Measurements from ENCODE around the gene IRAK1BP1.
"Not testable (repeated sequence)": the region's sequence is repeated elsewhere in the genome, so short reads cannot be mapped to it uniquely, and the experiment has no call there.

The IRAK1BP1 gene

GRCh38 chr6:78844899-78845298, 22.5 kb upstream of the IRAK1BP1 start:
- Histone ChIP-seq H3K36me3 (ENCODE audit: low read depth) (no peaks in the 10 kb centered on the region), H3K27ac (ENCODE audit: poor library complexity, severe bottlenecking) (no peak overlapping the region), H3K9me3 (ENCODE audit: severe bottlenecking) (no peaks in the 10 kb centered on the region), H3K27me3 (ENCODE audit: insufficient read depth, poor library complexity, severe bottlenecking) (no peaks in the 10 kb centered on the region), H3K4me3 (ENCODE audit: severe bottlenecking) (no peak overlapping the region), H3K4me1 (ENCODE audit: insufficient read depth, poor library complexity, severe bottlenecking) (no peaks in the 10 kb centered on the region)
- TF ChIP-seq CTCF (IDR thresholded peaks at IDR 0.05; ENCODE audit: poor library complexity, severe bottlenecking): no peak
- DNase-seq (ENCODE audit: low spot score): no peak
- no peak for ATAC-seq (ENCODE audit: low read depth)

GRCh38 chr6:78845567-78845966, 21.8 kb upstream of the IRAK1BP1 start:
- DNase-seq (ENCODE audit: low spot score) (no peak), ATAC-seq (ENCODE audit: low read depth) (no peak)
- Histone ChIP-seq H3K4me1 (ENCODE audit: insufficient read depth, poor library complexity, severe bottlenecking) (no peaks in the 10 kb centered on the region), H3K9me3 (ENCODE audit: severe bottlenecking) (no peaks in the 10 kb centered on the region), H3K27ac (ENCODE audit: poor library complexity, severe bottlenecking) (no peak overlapping the region), H3K36me3 (ENCODE audit: low read depth) (no peaks in the 10 kb centered on the region), H3K4me3 (ENCODE audit: severe bottlenecking) (no peak overlapping the region), H3K27me3 (ENCODE audit: insufficient read depth, poor library complexity, severe bottlenecking) (no peaks in the 10 kb centered on the region)
- TF ChIP-seq CTCF (IDR thresholded peaks at IDR 0.05; ENCODE audit: poor library complexity, severe bottlenecking): no peak

- Histone ChIP-seq H3K4me3 (ENCODE audit: severe bottlenecking) (no peak overlapping the region), H3K27ac (ENCODE audit: poor library complexity, severe bottlenecking) (no peak overlapping the region), H3K4me1 (ENCODE audit: insufficient read depth, poor library complexity, severe bottlenecking) (no peaks in the 10 kb centered on the region), H3K9me3 (ENCODE audit: severe bottlenecking) (no peaks in the 10 kb centered on the region), H3K36me3 (ENCODE audit: low read depth) (no peaks in the 10 kb centered on the region), H3K27me3 (ENCODE audit: insufficient read depth, poor library complexity, severe bottlenecking) (no peaks in the 10 kb centered on the region)
- ATAC-seq (ENCODE audit: low read depth) (0 out of 3 replicates have a peak, but pooled peaks have one; percentile 29), DNase-seq (ENCODE audit: low spot score) (no peak)
- no peak for TF ChIP-seq CTCF (IDR thresholded peaks at IDR 0.05; ENCODE audit: poor library complexity, severe bottlenecking)
Observed at GRCh38 chr6:78850621-78851020, 16.7 kb upstream of the IRAK1BP1 start.

- DNase-seq (ENCODE audit: low spot score) (no peak), ATAC-seq (ENCODE audit: low read depth) (no peak)
- no peaks in the 10 kb centered on the region for H3K9me3 ChIP-seq (ENCODE audit: severe bottlenecking)
- no peaks in the 10 kb centered on the region for H3K4me1 ChIP-seq (ENCODE audit: insufficient read depth, poor library complexity, severe bottlenecking)
- H3K4me3 ChIP-seq (ENCODE audit: severe bottlenecking): no peak overlapping the region
- no peak overlapping the region for H3K27ac ChIP-seq (ENCODE audit: poor library complexity, severe bottlenecking)
- no peak for TF ChIP-seq CTCF (IDR thresholded peaks at IDR 0.05; ENCODE audit: poor library complexity, severe bottlenecking)
- no peaks in the 10 kb centered on the region for H3K36me3 ChIP-seq (ENCODE audit: low read depth)
- no peaks in the 10 kb centered on the region for H3K27me3 ChIP-seq (ENCODE audit: insufficient read depth, poor library complexity, severe bottlenecking)
Observed at GRCh38 chr6:78851156-78851555, 16.2 kb upstream of the IRAK1BP1 start.

DNA sequence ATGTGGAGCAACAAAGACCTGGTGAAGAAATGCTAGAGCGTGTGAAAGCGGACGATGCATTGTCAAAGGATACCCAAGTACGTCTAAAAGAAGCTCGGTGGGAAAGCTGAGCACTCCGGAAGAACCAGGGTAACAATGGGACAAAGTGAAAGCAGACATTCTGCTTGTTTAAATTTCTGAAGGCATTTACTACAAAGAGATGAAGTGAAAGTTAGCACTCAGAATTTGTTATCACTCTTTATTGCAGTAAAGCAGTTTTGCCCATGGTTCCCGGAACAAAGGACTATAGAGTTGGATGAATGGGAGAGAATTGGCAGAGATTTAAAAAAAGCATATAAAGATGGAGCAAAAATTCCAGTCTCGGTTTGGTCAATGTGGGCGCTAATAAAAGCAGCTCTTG, 12.8 kb upstream of the IRAK1BP1 start:
- H3K4me3 ChIP-seq (ENCODE audit: severe bottlenecking): no peak overlapping the region
- no peaks in the 10 kb centered on the region for H3K9me3 ChIP-seq (ENCODE audit: severe bottlenecking)
- DNase-seq (ENCODE audit: low spot score): no peak
- no peaks in the 10 kb centered on the region for H3K36me3 ChIP-seq (ENCODE audit: low read depth)
- no peaks in the 10 kb centered on the region for H3K4me1 ChIP-seq (ENCODE audit: insufficient read depth, poor library complexity, severe bottlenecking)
- TF ChIP-seq CTCF (IDR thresholded peaks at IDR 0.05; ENCODE audit: poor library complexity, severe bottlenecking): no peak
- H3K27ac ChIP-seq (ENCODE audit: poor library complexity, severe bottlenecking): no peak overlapping the region
- no peaks in the 10 kb centered on the region for H3K27me3 ChIP-seq (ENCODE audit: insufficient read depth, poor library complexity, severe bottlenecking)
- no peak for ATAC-seq (ENCODE audit: low read depth)

- H3K27me3 ChIP-seq (ENCODE audit: insufficient read depth, poor library complexity, severe bottlenecking); H3K36me3 ChIP-seq (ENCODE audit: low read depth); H3K9me3 ChIP-seq (ENCODE audit: severe bottlenecking); H3K4me3 ChIP-seq (ENCODE audit: severe bottlenecking); H3K27ac ChIP-seq (ENCODE audit: poor library complexity, severe bottlenecking); ATAC-seq (ENCODE audit: low read depth); H3K4me1 ChIP-seq (ENCODE audit: insufficient read depth, poor library complexity, severe bottlenecking); DNase-seq (ENCODE audit: low spot score): not testable (repeated sequence)
Observed at GRCh38 chr6:78858339-78858938, 8.9 kb upstream of the IRAK1BP1 start.

Measured in RWPE2 (cell line).